ENCODE data around the gene SLC4A2. TPM values are rescaled to one million over a fixed set of nuclear protein-coding genes. Genes with fewer than 3 reads are reported as not detected.
A peak's percentile ranks its signal among the peaks of the same experiment; 100 is the strongest.
"Not testable (repeated sequence)": the region's sequence is repeated elsewhere in the genome, so short reads cannot be mapped to it uniquely, and the experiment has no call there.

Gene SLC4A2, protein sequence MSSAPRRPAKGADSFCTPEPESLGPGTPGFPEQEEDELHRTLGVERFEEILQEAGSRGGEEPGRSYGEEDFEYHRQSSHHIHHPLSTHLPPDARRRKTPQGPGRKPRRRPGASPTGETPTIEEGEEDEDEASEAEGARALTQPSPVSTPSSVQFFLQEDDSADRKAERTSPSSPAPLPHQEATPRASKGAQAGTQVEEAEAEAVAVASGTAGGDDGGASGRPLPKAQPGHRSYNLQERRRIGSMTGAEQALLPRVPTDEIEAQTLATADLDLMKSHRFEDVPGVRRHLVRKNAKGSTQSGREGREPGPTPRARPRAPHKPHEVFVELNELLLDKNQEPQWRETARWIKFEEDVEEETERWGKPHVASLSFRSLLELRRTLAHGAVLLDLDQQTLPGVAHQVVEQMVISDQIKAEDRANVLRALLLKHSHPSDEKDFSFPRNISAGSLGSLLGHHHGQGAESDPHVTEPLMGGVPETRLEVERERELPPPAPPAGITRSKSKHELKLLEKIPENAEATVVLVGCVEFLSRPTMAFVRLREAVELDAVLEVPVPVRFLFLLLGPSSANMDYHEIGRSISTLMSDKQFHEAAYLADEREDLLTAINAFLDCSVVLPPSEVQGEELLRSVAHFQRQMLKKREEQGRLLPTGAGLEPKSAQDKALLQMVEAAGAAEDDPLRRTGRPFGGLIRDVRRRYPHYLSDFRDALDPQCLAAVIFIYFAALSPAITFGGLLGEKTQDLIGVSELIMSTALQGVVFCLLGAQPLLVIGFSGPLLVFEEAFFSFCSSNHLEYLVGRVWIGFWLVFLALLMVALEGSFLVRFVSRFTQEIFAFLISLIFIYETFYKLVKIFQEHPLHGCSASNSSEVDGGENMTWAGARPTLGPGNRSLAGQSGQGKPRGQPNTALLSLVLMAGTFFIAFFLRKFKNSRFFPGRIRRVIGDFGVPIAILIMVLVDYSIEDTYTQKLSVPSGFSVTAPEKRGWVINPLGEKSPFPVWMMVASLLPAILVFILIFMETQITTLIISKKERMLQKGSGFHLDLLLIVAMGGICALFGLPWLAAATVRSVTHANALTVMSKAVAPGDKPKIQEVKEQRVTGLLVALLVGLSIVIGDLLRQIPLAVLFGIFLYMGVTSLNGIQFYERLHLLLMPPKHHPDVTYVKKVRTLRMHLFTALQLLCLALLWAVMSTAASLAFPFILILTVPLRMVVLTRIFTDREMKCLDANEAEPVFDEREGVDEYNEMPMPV
- total RNA-seq = 516 and 662 TPM in 2 replicates
- polyA plus RNA-seq (2012) = 681 TPM

DNA sequence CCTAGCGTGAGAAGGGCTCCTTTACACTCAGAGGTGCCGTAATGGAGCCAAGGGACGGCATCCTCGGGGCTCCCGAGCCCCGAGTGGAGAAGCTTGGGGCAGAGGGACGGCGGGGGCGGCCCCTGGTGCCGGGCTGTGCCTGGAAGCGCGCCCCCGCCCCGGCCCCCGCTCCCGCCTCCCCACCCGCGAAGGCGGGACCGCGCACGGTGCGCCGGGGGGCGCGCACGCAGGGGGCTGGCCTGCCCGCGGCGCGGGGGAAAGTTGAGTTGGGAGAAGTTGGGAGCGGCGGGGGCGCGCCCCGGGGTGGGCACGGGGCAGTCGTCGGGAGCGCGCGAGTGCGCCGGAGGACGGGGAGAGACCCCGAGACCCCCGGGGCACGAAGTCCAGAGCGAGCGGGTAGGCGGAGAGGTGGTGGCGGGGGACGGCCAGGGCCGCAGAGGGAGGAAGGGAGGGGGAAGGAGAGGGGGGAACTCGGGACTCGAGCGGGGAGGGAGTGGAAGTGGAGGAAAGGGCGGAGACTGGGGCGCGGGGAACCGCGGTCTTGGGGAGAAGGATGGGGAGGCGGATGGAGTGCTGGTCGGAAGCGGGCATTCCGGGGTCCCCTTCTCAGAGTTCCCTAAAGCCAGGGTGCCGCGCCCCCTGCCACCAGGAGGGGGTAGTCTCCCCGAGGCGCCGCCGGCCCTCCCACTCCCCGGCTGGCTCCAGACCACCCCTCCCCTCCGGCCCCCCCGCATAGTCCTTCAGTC lies at the start of gene SLC4A2:
Gene SLC4A2 (plus strand): TSS at position 223 of the 746 bp plus-strand sequence. CDS start 2,399 bp downstream, outside the sequence.
- DNase-seq (ENCODE audit: low read depth) = peak; percentile 92

DNA sequence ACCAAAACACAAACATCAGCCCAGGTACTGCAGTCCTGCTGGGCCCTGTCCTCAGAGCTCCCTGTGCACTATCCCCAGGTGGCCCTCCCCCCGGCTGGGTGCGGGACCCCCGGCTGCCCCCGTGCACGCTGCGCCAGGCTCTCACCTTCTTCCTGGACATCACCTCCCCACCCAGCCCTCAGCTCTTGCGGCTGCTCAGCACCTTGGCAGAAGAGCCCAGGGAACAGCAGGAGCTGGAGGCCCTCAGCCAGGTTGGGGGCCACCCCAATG lies 49.4 kb upstream of the SLC4A2 start:
- DNase-seq (ENCODE audit: low read depth) = no peak

DNA sequence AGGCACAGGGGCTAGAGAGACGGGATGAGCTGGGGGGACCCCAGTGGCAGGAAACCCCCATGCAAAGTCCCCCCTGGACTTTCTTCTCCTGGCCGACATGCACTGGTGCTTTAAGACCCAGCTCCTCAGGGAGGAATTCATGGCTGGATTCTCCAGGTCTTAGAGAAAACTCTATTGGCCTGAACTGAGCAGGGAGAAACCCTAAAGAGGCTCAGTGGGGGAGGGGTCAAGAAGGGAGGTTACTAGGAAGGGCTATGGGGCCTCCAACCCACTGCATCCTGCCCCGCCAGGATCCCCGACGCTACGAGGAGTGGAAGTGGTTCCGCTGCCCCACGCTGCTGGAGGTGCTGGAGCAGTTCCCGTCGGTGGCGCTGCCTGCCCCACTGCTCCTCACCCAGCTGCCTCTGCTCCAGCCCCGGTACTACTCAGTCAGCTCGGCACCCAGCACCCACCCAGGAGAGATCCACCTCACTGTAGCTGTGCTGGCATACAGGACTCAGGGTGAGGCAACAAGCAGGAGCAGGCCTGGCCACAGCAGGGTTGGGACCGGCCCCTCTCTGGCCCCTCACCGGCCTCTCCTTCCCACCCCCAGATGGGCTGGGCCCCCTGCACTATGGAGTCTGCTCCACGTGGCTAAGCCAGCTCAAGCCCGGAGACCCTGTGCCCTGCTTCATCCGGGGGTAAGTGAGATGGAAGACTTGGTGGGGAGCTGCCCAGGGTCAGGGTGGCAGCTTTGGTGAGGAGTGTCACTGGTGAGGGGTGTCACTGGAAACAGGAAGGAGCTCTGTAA lies 48.9 kb upstream of the SLC4A2 start:
- no peak for DNase-seq (ENCODE audit: low read depth)

DNA sequence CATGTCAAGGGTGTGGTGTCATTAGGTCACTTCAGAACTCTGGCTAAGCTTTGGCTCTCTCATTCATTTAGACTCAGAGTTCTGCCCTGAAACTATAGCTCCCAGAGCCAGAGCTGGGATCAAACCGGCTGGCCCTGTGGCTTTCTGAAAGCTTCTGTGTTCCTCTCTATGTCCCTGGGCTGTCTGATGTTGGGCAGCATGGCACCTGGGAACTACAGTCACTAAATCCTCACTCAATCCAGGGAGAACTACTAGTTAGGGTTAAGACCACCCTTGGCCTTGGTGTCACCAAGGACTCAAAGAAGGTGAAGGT lies 48.3 kb upstream of the SLC4A2 start:
- DNase-seq (ENCODE audit: low read depth) = no peak

DNA sequence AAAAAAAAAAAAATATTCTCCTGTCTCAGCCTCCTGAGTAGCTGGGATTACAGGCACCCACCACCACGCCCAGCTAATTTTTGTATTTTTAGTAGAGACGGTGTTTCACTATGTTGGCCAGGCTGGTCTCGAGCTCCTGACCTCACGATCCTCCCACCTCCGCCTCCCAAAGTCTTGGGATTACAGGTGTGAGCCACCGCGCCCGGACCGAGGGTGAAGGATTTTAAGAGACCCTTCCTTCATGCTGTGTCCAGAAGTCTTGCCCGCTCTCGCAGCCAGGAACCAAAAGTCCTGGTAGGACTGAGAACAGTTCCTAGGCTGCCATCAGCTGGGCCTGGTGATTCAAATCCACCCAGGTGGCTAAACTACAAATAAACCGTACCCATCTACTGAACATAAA lies 47.8 kb upstream of the SLC4A2 start:
- not testable (repeated sequence) for DNase-seq (ENCODE audit: low read depth)

DNA sequence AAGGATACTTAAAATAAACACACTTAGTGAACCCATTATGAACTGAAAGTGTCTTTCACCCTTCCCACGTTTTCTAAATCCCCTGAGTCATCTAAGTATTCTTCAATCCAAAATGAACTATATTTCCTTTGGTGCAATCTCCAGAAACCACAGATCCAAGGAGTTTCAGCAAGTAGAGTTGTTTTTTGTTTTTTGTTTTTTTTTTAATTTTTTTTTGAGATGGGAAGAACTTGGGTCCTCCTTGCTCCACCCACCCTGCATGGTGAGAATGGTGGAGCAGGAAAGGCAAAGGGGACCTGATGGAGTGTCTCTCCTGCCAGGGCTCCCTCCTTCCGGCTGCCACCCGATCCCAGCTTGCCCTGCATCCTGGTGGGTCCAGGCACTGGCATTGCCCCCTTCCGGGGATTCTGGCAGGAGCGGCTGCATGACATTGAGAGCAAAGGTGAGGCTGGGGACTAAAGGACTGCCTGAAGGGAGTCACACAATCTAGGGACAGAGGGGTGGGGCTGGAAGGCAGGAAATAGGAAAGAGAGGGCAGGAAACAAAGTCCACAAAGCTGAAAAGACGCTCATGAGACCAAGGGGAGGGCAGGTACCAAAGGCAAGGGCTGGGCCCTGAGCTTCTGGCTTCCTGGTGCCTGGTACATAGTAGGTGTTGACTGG lies 47.2 kb upstream of the SLC4A2 start:
- no peak for DNase-seq (ENCODE audit: low read depth)

DNA sequence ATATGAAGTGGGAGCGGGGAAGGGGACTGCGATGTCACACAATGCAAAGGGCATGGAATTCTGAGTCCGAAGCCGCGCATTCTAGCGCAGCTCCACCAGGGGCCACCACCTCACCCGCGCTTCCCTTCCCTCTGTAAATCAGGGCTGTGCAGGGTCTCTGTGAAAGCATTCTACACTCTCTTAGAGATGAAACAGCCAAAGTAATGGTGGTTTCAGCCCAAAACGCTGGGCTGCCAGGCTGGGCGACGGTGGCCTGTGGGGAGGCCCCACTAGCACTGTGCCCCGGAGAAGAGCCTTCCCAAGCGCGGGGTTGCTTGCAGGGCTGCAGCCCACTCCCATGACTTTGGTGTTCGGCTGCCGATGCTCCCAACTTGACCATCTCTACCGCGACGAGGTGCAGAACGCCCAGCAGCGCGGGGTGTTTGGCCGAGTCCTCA lies 46.5 kb upstream of the SLC4A2 start:
- peak; percentile 31 for DNase-seq (ENCODE audit: low read depth)

DNA sequence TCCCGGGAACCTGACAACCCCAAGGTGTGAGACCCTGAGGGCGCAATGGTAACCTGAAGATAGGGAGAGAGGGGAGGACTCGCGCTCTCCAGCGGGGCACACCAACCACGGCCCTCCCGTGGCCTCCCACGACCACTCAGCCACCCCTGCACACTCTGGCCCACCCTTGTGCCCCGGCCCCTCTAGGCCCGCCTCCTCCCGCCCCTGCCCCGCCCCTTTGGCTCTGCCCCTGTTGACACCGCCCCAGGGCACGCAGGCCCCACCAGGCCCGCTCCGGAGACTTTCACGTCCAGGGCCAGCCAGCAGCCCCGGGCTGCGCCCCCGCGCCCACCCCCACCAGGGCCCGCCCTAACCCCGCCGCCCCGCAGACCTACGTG lies 46.0 kb upstream of the SLC4A2 start:
- no peak for DNase-seq (ENCODE audit: low read depth)

DNA sequence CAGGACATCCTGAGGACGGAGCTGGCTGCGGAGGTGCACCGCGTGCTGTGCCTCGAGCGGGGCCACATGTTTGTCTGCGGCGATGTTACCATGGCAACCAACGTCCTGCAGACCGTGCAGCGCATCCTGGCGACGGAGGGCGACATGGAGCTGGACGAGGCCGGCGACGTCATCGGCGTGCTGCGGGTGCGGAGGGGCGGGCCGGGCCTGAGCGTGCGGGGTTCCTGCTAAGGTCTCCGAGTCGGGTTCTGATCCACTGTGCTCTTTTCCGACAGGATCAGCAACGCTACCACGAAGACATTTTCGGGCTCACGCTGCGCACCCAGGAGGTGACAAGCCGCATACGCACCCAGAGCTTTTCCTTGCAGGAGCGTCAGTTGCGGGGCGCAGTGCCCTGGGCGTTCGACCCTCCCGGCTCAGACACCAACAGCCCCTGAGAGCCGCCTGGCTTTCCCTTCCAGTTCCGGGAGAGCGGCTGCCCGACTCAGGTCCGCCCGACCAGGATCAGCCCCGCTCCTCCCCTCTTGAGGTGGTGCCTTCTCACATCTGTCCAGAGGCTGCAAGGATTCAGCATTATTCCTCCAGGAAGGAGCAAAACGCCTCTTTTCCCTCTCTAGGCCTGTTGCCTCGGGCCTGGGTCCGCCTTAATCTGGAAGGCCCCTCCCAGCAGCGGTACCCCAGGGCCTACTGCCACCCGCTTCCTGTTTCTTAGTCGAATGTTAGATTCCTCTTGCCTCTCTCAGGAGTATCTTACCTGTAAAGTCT lies 45.5 kb upstream of the SLC4A2 start:
- DNase-seq (ENCODE audit: low read depth) = no peak

DNA sequence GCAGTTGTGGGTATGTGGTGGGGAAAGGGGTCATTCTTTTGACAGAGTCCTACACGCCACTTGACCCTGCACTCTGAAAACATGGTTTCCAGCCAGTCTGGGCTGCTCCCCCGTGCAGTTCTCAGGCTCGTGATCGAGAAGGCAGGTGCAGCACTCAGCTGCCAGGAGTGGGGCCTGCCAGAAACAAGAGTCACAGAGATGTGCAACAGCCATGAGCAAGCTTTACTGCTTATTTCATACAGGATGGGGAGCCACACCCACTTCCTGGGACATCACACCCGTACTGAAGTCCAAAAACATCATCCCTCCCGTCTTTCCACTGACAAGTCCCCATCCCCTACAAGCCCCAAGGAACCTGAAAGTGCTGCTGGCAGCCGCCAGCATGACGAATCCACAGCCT lies 44.4 kb upstream of the SLC4A2 start:
- DNase-seq (ENCODE audit: low read depth) = peak; percentile 29

DNA sequence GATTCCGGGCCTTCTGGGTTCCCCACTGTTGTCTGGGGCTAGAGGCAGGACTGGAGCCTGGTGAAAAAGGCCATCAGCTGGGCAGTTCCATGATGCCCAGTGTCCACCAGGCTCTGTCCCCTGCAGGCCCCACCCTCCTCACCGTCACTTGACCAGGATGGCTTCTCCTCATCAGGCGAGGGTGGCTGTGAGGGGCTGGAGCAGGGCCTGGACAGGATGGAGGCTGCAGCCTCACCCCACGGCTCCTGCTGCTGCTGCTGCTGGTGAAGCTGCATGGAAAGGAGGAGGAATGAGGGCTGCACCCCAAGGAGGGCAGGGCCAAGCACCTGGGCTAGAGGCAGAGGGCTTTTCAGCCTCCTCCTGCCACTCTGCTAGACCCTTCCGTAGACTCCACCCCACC lies 43.4 kb upstream of the SLC4A2 start:
- no peak for DNase-seq (ENCODE audit: low read depth)

DNA sequence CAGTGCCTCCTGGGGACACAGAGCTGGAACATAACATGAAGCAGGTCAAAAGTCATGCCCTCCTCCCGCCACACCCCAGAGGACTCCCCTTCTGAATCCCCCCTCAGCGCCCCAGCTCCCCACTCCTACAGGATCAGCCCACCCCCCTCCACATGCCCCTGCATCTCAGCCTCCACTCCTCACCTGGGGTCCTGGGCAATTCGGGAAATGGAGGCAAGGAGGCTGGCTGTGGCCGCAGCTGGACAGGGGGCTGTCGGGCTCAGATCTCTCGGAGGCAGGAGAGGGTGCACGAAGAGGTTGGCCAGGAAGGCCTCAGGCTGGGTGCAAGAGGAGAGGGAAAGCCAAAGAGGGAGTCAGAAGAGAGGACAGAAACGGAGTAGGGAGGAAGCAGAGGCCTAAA lies 42.9 kb upstream of the SLC4A2 start:
- DNase-seq (ENCODE audit: low read depth) = no peak

DNA sequence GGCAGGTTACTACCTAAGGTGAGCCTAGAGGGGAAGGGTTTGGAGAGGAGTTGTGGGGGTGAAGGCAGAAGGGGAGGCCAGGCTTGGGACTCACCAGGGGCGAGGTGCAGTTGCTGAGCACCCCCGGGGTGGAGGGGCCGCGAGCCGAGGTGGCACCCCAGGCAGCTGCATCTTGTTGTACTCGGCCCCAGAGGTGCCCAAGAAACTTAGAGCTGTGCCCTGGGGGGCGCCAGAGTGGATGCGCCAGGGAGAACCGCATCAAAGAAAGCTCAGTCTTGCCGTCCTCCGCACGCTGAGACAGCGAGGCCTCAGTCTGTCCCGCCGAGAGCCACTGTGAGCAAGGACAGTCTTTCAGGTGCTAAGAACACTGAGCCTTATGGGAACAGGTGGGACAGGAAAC lies 42.4 kb upstream of the SLC4A2 start:
- DNase-seq (ENCODE audit: low read depth) = no peak

DNA sequence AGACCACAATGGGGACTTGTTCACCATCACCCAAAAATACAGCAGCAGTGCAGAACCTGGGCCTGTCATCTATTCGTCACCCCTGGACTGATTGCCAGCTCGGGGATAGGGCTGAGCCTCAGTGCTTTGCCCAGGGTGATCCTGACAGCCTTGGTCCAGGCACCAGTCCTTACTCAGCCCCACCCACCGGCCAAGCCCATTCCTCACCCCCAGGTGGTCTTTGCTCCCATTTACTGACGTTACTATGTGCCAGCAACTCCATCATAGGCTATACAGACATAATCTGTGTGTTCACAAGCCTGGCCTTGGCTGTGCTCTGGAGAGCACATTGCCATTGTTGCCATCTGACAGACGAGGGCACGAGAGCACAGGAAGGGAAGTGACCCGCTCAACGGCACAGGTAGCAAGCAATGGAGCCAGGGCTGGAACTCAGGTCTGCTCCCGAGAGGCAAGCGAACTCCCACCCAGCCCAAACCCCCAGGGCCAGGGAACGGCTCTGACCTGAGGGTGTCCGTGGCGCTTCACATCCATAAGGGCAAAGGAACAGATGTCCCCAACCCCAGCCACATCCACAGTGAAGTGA lies 41.9 kb upstream of the SLC4A2 start:
- DNase-seq (ENCODE audit: low read depth) = no peak

DNA sequence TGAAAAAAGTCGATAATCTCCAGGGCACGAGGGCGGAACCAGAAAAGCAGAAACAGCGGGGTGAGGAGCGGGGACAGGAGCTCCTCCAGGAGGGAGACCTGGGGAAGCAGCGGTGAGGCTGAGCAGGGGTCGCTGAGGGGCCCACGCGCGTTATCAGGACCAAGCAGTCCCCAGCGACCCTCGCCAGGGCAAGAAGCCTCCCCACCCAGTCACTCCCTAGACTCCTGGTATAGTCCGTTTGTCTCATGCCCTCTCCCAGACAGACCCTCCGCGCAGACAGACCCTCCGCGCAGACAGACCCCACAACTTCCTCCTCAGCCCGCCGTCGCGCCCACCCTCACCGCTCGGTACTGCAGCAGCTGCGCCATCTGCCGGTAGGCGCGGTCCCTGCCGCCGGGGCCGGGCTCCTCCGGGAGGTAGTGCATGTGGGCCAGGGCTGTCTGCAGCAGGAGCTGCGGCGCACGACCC lies 41.4 kb upstream of the SLC4A2 start:
- DNase-seq (ENCODE audit: low read depth) = peak; percentile 39

DNA sequence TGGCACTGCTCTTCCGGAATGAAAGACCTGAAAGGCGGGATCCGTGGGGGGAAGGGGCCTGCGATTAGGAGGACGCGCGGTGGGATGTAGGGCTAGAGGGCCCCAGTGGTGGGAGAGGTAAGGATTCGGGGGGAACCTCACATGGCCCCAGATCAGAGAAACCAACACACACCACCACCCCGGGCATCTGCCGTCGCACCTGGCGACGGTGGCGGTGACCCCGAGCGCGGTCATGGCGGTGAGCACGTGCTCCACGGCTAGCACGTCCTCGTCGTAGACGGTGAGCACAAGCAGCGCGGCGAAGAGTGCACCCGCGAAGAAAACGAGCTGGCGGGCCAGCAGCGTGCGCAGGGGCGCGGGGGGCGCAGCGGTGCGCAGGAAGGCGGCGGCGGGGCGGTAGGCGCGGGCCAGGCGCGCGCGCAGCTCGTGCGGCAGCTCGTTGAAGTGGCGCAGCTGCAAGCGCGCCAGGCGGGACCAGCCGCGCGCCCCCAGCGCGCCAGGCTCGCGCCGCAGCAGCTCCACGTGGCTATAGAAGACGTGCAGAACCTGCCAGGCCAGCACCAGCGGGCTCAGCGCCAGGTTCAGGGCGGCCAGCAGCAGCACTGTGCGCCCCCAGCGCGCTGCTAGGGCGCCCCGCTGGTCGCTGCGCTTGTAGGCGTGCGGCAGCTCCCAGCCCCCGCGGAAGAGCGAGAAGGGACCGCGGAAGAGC lies 40.8 kb upstream of the SLC4A2 start:
- no peak for DNase-seq (ENCODE audit: low read depth)

DNA sequence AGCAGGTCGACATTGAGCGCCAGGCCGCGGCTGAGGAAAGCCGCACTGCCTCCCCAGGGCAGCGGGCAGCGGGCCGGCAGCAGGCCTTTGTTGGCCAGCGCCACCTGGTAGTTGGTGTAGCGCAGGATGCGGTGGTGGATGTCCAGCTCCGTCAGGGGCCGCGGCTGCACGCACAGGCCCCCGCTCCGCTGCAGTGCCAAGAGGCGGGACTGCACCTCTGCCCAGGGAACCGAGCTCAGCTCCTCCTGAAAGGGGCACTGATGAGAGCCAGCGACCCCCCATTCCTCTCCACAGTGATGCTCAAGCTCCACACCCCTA lies 40.3 kb upstream of the SLC4A2 start:
- no peak for DNase-seq (ENCODE audit: low read depth)

DNA sequence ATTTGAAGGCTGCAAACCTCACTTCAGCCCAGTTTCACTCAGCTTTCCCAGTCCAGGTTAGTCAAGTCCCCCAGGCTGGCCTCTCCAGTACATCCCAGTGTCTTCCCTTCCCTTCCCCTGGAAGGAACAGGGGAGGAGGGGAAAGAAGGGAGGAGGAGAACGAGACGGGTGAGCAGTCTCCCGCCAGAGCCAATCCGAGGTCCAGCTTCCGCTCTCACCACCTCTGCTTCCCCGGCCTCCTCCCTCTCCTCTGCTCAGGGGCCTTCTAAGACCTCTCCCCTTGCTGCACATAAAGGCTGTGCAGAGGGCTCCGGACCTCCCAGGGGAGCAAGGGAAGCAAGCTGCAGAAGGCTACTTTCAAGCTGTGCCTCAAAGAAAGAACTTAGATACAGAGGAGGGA lies 39.2 kb upstream of the SLC4A2 start:
- no peak for DNase-seq (ENCODE audit: low read depth)

All from myocyte (in vitro differentiated cells).